SK-N-MC (cell line): ENCODE results near the gene BOC.

ENCODE experiments used
- EZH2 ChIP-seq: fragments of 200-600 bp; sonication (generic); IDR thresholded peaks from one replicate; pipeline ENCODE4 v1.6.1; 2017; ENCODE audit warnings: antibody characterized with exemption
- FOXP2 ChIP-seq: optimal IDR thresholded peaks from 2 replicates; pipeline ENCODE3; 2011; ENCODE audit warnings: mild to moderate bottlenecking, moderate library complexity; ENCODE audit not compliant: insufficient read depth; ENCODE audit errors: extremely low read length, control extremely low read depth

GRCh38 chr3:113200351-113200750 lies 11.0 kb upstream of the BOC start:
- TF ChIP-seq EZH2 = no peak
- TF ChIP-seq FOXP2 = no peak
